HG03469 (cell line): ENCODE data around the gene ATXN7L1.
"Not testable (repeated sequence)": the region's sequence is repeated elsewhere in the genome, so short reads cannot be mapped to it uniquely, and the experiment has no call there.

ENCODE experiments used
- ATAC-seq: cut with Tn5 transposase; IDR thresholded peaks from one replicate; pipeline ENCODE4 v1.9.1; 2021; ENCODE audit warnings: mild to moderate bottlenecking, moderate library complexity, moderate number of reproducible peaks; ENCODE audit not compliant: unreplicated experiment

The ATXN7L1 gene

GRCh38 chr7:105710720-105711119, 165.7 kb downstream of the ATXN7L1 start:
- not testable (repeated sequence) for ATAC-seq

GRCh38 chr7:105708763-105709080, 167.7 kb downstream of the ATXN7L1 start:
- no peak for ATAC-seq

GRCh38 chr7:105707967-105708762, 168.2 kb downstream of the ATXN7L1 start:
- ATAC-seq, result no peak

GRCh38 chr7:105707381-105707780, 169.0 kb downstream of the ATXN7L1 start:
- ATAC-seq, result no peak

GRCh38 chr7:105705427-105705826, 171.0 kb downstream of the ATXN7L1 start:
- ATAC-seq, result no peak

- no peak for ATAC-seq
Observed at GRCh38 chr7:105703207-105703930, 173.0 kb downstream of the ATXN7L1 start.

GRCh38 chr7:105699568-105700236, 176.7 kb downstream of the ATXN7L1 start:
- no peak for ATAC-seq

GRCh38 chr7:105698531-105698930, 177.9 kb downstream of the ATXN7L1 start:
- ATAC-seq, result no peak

- ATAC-seq, result no peak
Observed at GRCh38 chr7:105697753-105698152, 178.6 kb downstream of the ATXN7L1 start.

- ATAC-seq, result not testable (repeated sequence)
Observed at GRCh38 chr7:105697169-105697568, 179.2 kb downstream of the ATXN7L1 start.

GRCh38 chr7:105693576-105693975, 182.8 kb downstream of the ATXN7L1 start:
- ATAC-seq, result no peak

GRCh38 chr7:105691680-105692564, 184.5 kb downstream of the ATXN7L1 start:
- no peak for ATAC-seq

- ATAC-seq, result no peak
Observed at GRCh38 chr7:105691082-105691679, 185.2 kb downstream of the ATXN7L1 start.

- no peak for ATAC-seq
Observed at GRCh38 chr7:105690325-105690945, 186.0 kb downstream of the ATXN7L1 start.

- no peak for ATAC-seq
Observed at GRCh38 chr7:105689067-105689819, 187.2 kb downstream of the ATXN7L1 start.

GRCh38 chr7:105688617-105689016, 187.8 kb downstream of the ATXN7L1 start:
- ATAC-seq, result no peak

GRCh38 chr7:105685161-105685560, 191.2 kb downstream of the ATXN7L1 start:
- no peak for ATAC-seq

GRCh38 chr7:105682341-105683060, 193.9 kb downstream of the ATXN7L1 start:
- ATAC-seq, result no peak
